ENCODE results near the gene MTERF1. TPM values are rescaled to one million over a fixed set of nuclear protein-coding genes. Genes with fewer than 3 reads are reported as not detected.
"Not testable (repeated sequence)": the region's sequence is repeated elsewhere in the genome, so short reads cannot be mapped to it uniquely, and the experiment has no call there.

Gene MTERF1
- total and polyA plus RNA-seq, 8 donors: 10.8 to 23.5 (median 18.4) TPM

- H3K27ac ChIP-seq: no peak overlapping the region
- DNase-seq (no peak), ATAC-seq (peak; percentile 17)
- no peaks in the 10 kb centered on the region for H3K36me3 ChIP-seq
- intact Hi-C loops (cut with DNase I): no loop called here
- no peak for TF ChIP-seq CTCF (IDR thresholded peaks at IDR 0.05)
- H3K9me3 ChIP-seq: no peaks in the 10 kb centered on the region
- no peak overlapping the region for H3K4me3 ChIP-seq
- no peaks in the 10 kb centered on the region for H3K4me1 ChIP-seq
- H3K27me3 ChIP-seq: no peaks in the 10 kb centered on the region
Observed at GRCh38 chr7:91892821-91893340, 12.4 kb upstream of the MTERF1 start.

GRCh38 chr7:91892099-91892705 is 11.7 kb upstream of the MTERF1 start:
- Histone ChIP-seq H3K27me3 (no peaks in the 10 kb centered on the region), H3K27ac (no peak overlapping the region), H3K9me3 (peaks cover 0 to 1% of the 10 kb centered on the region in 2 donors), H3K4me3 (no peak overlapping the region), H3K4me1 (no peaks in the 10 kb centered on the region), H3K36me3 (no peaks in the 10 kb centered on the region)
- DNase-seq (no peak), ATAC-seq (peak; percentile 87)
- no peak for TF ChIP-seq CTCF (IDR thresholded peaks at IDR 0.05)
- intact Hi-C loops (cut with DNase I): no loop called here

DNA sequence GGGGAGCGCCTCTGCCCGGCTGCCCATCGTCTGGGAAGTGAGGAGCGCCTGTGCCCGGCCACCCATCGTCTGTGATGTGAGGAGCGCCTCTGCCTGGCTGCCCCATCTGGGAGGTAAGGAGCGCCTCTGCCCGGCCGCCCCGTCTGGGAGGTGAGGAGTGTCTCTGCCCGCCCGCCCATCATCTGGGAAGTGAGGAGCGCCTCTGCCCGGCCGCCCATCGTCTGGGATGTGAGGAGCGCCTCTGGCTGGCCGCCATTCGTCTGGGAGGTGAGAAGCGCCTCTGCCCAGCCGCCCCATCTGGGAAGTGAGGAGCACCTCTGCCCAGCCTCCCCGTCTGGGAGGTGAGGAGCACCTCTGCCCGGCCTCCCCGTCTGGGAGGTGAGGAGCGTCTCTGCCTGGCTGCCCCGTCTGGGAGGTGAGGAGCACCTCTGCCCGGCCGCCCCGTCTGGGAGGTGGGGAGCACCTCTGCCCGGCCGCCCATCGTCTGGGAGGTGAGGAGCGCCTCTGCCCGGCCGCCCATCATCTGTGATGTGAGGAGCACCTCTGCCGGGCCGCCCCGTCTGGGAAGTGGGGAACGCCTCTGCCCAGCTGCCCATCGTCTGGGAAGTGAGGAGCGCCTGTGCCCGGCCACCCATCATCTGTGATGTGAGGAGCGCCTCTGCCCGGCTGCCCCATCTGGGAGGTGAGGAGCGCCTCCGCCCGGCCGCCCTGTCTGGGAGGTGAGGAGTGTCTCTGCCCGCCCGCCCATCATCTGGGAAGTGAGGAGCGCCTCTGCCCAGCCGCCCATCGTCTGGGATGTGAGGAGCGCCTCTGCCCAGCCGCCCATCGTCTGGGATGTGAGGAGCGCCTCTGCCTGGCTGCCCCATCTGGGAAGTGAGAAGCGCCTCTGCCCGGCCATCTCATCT is 8.0 kb upstream of the MTERF1 start:
- H3K27me3 ChIP-seq, ATAC-seq, H3K4me1 ChIP-seq, H3K36me3 ChIP-seq, H3K27ac ChIP-seq, H3K4me3 ChIP-seq, H3K9me3 ChIP-seq: not testable (repeated sequence)
- DNase-seq: peak in 1 of 4 donors; percentile 69
- intact Hi-C loops (cut with DNase I): loop anchor here in 1 of 2 donors (10.0 kb wide), 1 partner anchor 556 kb away; the partner anchor contains the start of gene GATAD1

DNA sequence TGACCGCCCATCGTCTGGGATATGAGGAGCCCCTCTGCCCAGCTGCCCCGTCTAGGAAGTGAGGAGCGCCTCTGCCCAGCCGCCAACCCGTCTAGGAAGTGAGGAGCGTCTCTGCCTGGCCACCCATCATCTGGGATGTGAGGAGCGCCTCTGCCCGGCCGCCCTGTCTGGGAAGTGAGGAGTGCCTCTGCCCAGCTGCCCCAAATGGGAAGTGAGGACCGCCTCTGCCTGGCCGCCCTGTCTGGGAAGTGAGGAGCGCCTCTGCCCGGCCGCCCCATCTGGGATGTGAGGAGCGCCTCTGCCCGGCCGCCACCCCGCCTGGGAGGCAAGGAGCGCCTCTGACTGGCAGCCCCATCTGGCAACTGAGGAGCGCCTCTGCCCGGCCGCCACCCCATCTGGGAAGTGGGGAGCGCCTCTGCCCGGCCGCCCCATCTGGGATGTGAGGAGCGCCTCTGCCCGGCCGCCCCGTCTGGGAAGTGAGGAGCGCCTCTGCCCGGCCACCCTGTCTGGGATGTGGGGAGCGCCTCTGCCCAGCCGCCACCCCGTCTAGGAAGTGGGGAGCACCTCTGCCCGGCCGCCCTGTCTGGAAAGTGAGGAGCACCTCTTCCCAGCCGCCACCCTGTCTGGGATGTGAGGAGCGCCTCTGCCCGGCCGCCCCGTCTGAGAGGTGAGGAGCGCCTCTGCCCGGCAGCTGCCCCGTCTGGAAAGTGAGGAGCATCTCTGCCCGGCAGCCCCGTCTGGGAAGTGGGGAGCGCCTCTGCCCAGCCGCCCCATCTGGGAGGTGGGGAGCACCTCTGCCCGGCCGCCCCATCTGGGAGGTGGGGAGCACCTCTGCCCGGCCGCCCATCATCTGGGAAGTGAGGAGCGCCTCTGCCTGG is 7.1 kb upstream of the MTERF1 start:
- not testable (repeated sequence) for ATAC-seq, H3K36me3 ChIP-seq, H3K4me1 ChIP-seq, H3K27me3 ChIP-seq, H3K27ac ChIP-seq, H3K9me3 ChIP-seq, H3K4me3 ChIP-seq
- peak in 1 of 4 donors; percentile 57 for DNase-seq
- intact Hi-C loops (cut with DNase I): loop anchor here in 1 of 2 donors (10.0 kb wide), 1 partner anchor 557 kb away; the partner anchor contains the start of gene GATAD1

GRCh38 chr7:91883676-91884362 is 3.3 kb upstream of the MTERF1 start:
- peak; percentile 42 for ATAC-seq
- Histone ChIP-seq H3K36me3 (no peaks in the 10 kb centered on the region), H3K4me1 (peaks cover 0 to 23% of the 10 kb centered on the region in 2 donors), H3K4me3 (no peak overlapping the region), H3K27ac (no peak overlapping the region), H3K9me3 (peaks cover 0 to 1% of the 10 kb centered on the region in 2 donors), H3K27me3 (no peaks in the 10 kb centered on the region)
- intact Hi-C loops (cut with DNase I): loop anchor here in 1 of 2 donors (10.0 kb wide), 1 partner anchor 561 kb away; the partner anchor contains the start of gene GATAD1
- DNase-seq: no peak
- no peak for TF ChIP-seq CTCF (IDR thresholded peaks at IDR 0.05)

Data from left lung (tissue), 10 donors.